SJCRH30 (cell line): ENCODE measurements around the gene DFFA. TPM values are rescaled to one million over a fixed set of nuclear protein-coding genes. Genes with fewer than 3 reads are reported as not detected.

Source experiments
- DNase-seq, 2 experiments: peaks; one replicate each; pipeline ENCODE4 v3.0.0-alpha.2; 2015 to 2020
- H3K27ac ChIP-seq: fragments of 250-450 bp; sonication (Bioruptor Pico); 2 replicates; pipeline ENCODE4 v1.5.1; 2020; ENCODE audit warnings: mild to moderate bottlenecking, moderate library complexity
- H3K27me3 ChIP-seq: fragments of 250-450 bp; sonication (Bioruptor Pico); 2 replicates; pipeline ENCODE4 v1.5.1; 2020; ENCODE audit warnings: mild to moderate bottlenecking, moderate library complexity
- H3K36me3 ChIP-seq: fragments of 250-450 bp; sonication (Bioruptor Pico); 2 replicates; pipeline ENCODE4 v1.5.1; 2020; ENCODE audit warnings: mild to moderate bottlenecking, moderate library complexity
- H3K4me1 ChIP-seq: fragments of 250-450 bp; sonication (Bioruptor Pico); 2 replicates; pipeline ENCODE4 v1.5.1; 2020; ENCODE audit warnings: mild to moderate bottlenecking, moderate library complexity
- H3K4me3 ChIP-seq: fragments of 250-450 bp; sonication (Bioruptor Pico); 2 replicates; pipeline ENCODE4 v1.5.1; 2020; ENCODE audit warnings: mild to moderate bottlenecking, moderate library complexity
- H3K9me3 ChIP-seq: fragments of 250-450 bp; sonication (Bioruptor Pico); replicated peaks from 2 replicates; pipeline ENCODE4 v1.5.1; 2020; ENCODE audit warnings: mild to moderate bottlenecking, moderate library complexity
- total RNA-seq: library from RNA; depleted of rRNA; stranded (reverse); fragments of >200 nt; shearing (Covaris generic); gene quantifications from 2 replicates; pipeline ENCODE4 v1.2.3, GENCODE V29; 2014; rRNA removed

Gene DFFA
- total RNA-seq: 84.7 and 85.6 TPM in 2 replicates

GRCh38 chr1:10472220-10473144, at the start of gene DFFA:
Gene DFFA (minus strand): TSS chr1:10472529. CDS start chr1:10472458, 71 bp downstream.
- H3K27ac ChIP-seq: peak within 1 kb of the TSS; percentile 42
- DNase-seq: peak; percentile 98 to 99
- H3K27me3 ChIP-seq: no peaks in the 10 kb centered on the region
- peak within 1 kb of the TSS; percentile 75 for H3K4me3 ChIP-seq
- H3K4me1 ChIP-seq: peaks cover 8% of the 10 kb centered on the region; the same call in 1 of the 2 replicates
- no peaks in the 10 kb centered on the region for H3K9me3 ChIP-seq
- peaks cover 18% of the 10 kb centered on the region for H3K36me3 ChIP-seq

GRCh38 chr1:10521537-10522157, 49.3 kb upstream of the DFFA start:
- no peak for DNase-seq
- Histone ChIP-seq H3K36me3 (no peaks in the 10 kb centered on the region), H3K27me3 (no peaks in the 10 kb centered on the region), H3K27ac (no peak overlapping the region), H3K9me3 (no peaks in the 10 kb centered on the region), H3K4me3 (no peak overlapping the region), H3K4me1 (no peaks in the 10 kb centered on the region)

GRCh38 chr1:10520952-10521351, 48.6 kb upstream of the DFFA start:
- Histone ChIP-seq H3K9me3 (no peaks in the 10 kb centered on the region), H3K4me1 (no peaks in the 10 kb centered on the region), H3K27ac (no peak overlapping the region), H3K36me3 (no peaks in the 10 kb centered on the region), H3K4me3 (no peak overlapping the region), H3K27me3 (no peaks in the 10 kb centered on the region)
- DNase-seq: no peak

GRCh38 chr1:10520497-10520896, 48.2 kb upstream of the DFFA start:
- H3K36me3 ChIP-seq: no peaks in the 10 kb centered on the region
- H3K4me1 ChIP-seq: no peaks in the 10 kb centered on the region
- no peak overlapping the region for H3K27ac ChIP-seq
- no peak for DNase-seq
- H3K9me3 ChIP-seq: no peaks in the 10 kb centered on the region
- H3K27me3 ChIP-seq: no peaks in the 10 kb centered on the region
- no peak overlapping the region for H3K4me3 ChIP-seq

- Histone ChIP-seq H3K9me3 (no peaks in the 10 kb centered on the region), H3K27ac (no peak overlapping the region), H3K36me3 (no peaks in the 10 kb centered on the region), H3K27me3 (no peaks in the 10 kb centered on the region), H3K4me1 (no peaks in the 10 kb centered on the region), H3K4me3 (no peak overlapping the region)
- DNase-seq: no peak
Measured at GRCh38 chr1:10519016-10519417, 46.7 kb upstream of the DFFA start.

- Histone ChIP-seq H3K27ac (no peak overlapping the region), H3K4me3 (no peak overlapping the region), H3K36me3 (no peaks in the 10 kb centered on the region), H3K9me3 (no peaks in the 10 kb centered on the region), H3K4me1 (no peaks in the 10 kb centered on the region), H3K27me3 (no peaks in the 10 kb centered on the region)
- no peak for DNase-seq
Measured at GRCh38 chr1:10517677-10517982, 45.3 kb upstream of the DFFA start.

- Histone ChIP-seq H3K4me1 (no peaks in the 10 kb centered on the region), H3K4me3 (no peak overlapping the region), H3K27me3 (no peaks in the 10 kb centered on the region), H3K27ac (no peak overlapping the region), H3K9me3 (no peaks in the 10 kb centered on the region), H3K36me3 (no peaks in the 10 kb centered on the region)
- no peak for DNase-seq
Measured at GRCh38 chr1:10516925-10517676, 44.8 kb upstream of the DFFA start.

GRCh38 chr1:10515976-10516750, 43.8 kb upstream of the DFFA start:
- Histone ChIP-seq H3K27me3 (no peaks in the 10 kb centered on the region), H3K4me1 (peaks cover 4% of the 10 kb centered on the region), H3K4me3 (no peak overlapping the region), H3K36me3 (no peaks in the 10 kb centered on the region), H3K9me3 (no peaks in the 10 kb centered on the region), H3K27ac (no peak overlapping the region)
- no peak for DNase-seq

GRCh38 chr1:10515301-10515975, 43.1 kb upstream of the DFFA start:
- Histone ChIP-seq H3K4me1 (peaks cover 12% of the 10 kb centered on the region), H3K9me3 (no peaks in the 10 kb centered on the region), H3K27ac (no peak overlapping the region), H3K36me3 (no peaks in the 10 kb centered on the region), H3K27me3 (no peaks in the 10 kb centered on the region), H3K4me3 (no peak overlapping the region)
- no peak for DNase-seq

GRCh38 chr1:10514490-10515235, 42.3 kb upstream of the DFFA start:
- Histone ChIP-seq H3K4me3 (no peak overlapping the region), H3K9me3 (no peaks in the 10 kb centered on the region), H3K4me1 (peaks cover 19% of the 10 kb centered on the region), H3K27me3 (no peaks in the 10 kb centered on the region), H3K36me3 (no peaks in the 10 kb centered on the region), H3K27ac (no peak overlapping the region)
- DNase-seq: peak; percentile 48 to 80

- no peaks in the 10 kb centered on the region for H3K36me3 ChIP-seq
- H3K4me1 ChIP-seq: peaks cover 31% of the 10 kb centered on the region
- no peaks in the 10 kb centered on the region for H3K9me3 ChIP-seq
- H3K27me3 ChIP-seq: no peaks in the 10 kb centered on the region
- H3K27ac ChIP-seq: no peak overlapping the region
- H3K4me3 ChIP-seq: no peak overlapping the region
- DNase-seq: no peak
Measured at GRCh38 chr1:10513199-10513598, 40.9 kb upstream of the DFFA start.

- Histone ChIP-seq H3K9me3 (no peaks in the 10 kb centered on the region), H3K27me3 (no peaks in the 10 kb centered on the region), H3K4me1 (peaks cover 38% of the 10 kb centered on the region), H3K27ac (0 out of 2 replicates have a peak overlapping the region, but pooled peaks have one; percentile 3), H3K4me3 (no peak overlapping the region), H3K36me3 (no peaks in the 10 kb centered on the region)
- DNase-seq: no peak
Measured at GRCh38 chr1:10511494-10511885, 39.2 kb upstream of the DFFA start.
